ENCODE data around the gene ADAM12.

DNA sequence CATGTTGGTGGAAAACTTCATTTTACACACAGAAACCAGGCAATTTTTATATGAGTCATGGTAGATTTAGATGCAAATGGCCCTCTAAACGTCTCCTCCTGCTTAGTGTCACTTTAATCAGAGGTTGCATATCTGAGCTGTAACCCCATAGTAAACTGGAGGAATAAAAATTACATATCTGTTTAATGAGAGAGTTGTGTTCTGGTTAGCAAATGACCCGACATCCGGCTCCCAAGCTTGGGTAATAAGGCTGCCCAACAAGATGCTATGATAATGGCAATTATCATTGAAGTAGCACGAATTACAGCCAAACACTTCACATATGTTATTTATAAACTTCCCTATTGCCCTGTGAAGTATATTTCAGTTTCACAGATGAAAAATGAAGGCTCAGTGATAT lies 10.6 kb upstream of the ADAM12 start:
- TF ChIP-seq MEIS1 (CRISPR knock-in tag; IDR thresholded peaks at IDR 0.05; ENCODE audit: borderline replicate concordance) (no peak), ZNF561 (tag by site-specific recombination; IDR thresholded peaks at IDR 0.05; ENCODE audit: borderline replicate concordance) (no peak), ZNF121 (tag by site-specific recombination; IDR thresholded peaks at IDR 0.05) (no peak), ZNF843 (tag by site-specific recombination; IDR thresholded peaks at IDR 0.05) (no peak), KLF16 (tag by site-specific recombination; IDR thresholded peaks at IDR 0.05) (no peak), ZNF560 (tag by site-specific recombination; IDR thresholded peaks at IDR 0.05; ENCODE audit: borderline replicate concordance) (no peak), EGR2 (tag by site-specific recombination; IDR thresholded peaks at IDR 0.05; ENCODE audit: low read depth) (no peak), ZNF324 (tag by site-specific recombination; IDR thresholded peaks at IDR 0.05) (no peak), ZNF211 (tag by site-specific recombination; IDR thresholded peaks at IDR 0.05; ENCODE audit: low read depth) (no peak), ZNF354C (tag by site-specific recombination; IDR thresholded peaks at IDR 0.05; ENCODE audit: borderline replicate concordance, low read depth) (no peak)
- TF ChIP-seq, protein P1, sequence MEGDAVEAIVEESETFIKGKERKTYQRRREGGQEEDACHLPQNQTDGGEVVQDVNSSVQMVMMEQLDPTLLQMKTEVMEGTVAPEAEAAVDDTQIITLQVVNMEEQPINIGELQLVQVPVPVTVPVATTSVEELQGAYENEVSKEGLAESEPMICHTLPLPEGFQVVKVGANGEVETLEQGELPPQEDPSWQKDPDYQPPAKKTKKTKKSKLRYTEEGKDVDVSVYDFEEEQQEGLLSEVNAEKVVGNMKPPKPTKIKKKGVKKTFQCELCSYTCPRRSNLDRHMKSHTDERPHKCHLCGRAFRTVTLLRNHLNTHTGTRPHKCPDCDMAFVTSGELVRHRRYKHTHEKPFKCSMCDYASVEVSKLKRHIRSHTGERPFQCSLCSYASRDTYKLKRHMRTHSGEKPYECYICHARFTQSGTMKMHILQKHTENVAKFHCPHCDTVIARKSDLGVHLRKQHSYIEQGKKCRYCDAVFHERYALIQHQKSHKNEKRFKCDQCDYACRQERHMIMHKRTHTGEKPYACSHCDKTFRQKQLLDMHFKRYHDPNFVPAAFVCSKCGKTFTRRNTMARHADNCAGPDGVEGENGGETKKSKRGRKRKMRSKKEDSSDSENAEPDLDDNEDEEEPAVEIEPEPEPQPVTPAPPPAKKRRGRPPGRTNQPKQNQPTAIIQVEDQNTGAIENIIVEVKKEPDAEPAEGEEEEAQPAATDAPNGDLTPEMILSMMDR (tag by site-specific recombination; IDR thresholded peaks at IDR 0.05): no peak
- TF ChIP-seq, protein P2, sequence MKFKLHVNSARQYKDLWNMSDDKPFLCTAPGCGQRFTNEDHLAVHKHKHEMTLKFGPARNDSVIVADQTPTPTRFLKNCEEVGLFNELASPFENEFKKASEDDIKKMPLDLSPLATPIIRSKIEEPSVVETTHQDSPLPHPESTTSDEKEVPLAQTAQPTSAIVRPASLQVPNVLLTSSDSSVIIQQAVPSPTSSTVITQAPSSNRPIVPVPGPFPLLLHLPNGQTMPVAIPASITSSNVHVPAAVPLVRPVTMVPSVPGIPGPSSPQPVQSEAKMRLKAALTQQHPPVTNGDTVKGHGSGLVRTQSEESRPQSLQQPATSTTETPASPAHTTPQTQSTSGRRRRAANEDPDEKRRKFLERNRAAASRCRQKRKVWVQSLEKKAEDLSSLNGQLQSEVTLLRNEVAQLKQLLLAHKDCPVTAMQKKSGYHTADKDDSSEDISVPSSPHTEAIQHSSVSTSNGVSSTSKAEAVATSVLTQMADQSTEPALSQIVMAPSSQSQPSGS (tag by site-specific recombination; IDR thresholded peaks at IDR 0.05; ENCODE audit: low read depth): no peak
- TF ChIP-seq, protein P3, sequence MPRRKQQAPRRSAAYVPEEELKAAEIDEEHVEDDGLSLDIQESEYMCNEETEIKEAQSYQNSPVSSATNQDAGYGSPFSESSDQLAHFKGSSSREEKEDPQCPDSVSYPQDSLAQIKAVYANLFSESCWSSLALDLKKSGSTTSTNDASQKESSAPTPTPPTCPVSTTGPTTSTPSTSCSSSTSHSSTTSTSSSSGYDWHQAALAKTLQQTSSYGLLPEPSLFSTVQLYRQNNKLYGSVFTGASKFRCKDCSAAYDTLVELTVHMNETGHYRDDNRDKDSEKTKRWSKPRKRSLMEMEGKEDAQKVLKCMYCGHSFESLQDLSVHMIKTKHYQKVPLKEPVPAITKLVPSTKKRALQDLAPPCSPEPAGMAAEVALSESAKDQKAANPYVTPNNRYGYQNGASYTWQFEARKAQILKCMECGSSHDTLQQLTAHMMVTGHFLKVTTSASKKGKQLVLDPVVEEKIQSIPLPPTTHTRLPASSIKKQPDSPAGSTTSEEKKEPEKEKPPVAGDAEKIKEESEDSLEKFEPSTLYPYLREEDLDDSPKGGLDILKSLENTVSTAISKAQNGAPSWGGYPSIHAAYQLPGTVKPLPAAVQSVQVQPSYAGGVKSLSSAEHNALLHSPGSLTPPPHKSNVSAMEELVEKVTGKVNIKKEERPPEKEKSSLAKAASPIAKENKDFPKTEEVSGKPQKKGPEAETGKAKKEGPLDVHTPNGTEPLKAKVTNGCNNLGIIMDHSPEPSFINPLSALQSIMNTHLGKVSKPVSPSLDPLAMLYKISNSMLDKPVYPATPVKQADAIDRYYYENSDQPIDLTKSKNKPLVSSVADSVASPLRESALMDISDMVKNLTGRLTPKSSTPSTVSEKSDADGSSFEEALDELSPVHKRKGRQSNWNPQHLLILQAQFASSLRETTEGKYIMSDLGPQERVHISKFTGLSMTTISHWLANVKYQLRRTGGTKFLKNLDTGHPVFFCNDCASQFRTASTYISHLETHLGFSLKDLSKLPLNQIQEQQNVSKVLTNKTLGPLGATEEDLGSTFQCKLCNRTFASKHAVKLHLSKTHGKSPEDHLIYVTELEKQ (tag by site-specific recombination; IDR thresholded peaks at IDR 0.05; ENCODE audit: borderline replicate concordance): no peak
